Measurements from ENCODE around the gene XPA. TPM values are rescaled to one million over a fixed set of nuclear protein-coding genes. Genes with fewer than 3 reads are reported as not detected.

Gene XPA
- total RNA-seq, 1 donor from 2014 or later, result 12.3 TPM

GRCh38 chr9:97710356-97711222 is 13.4 kb upstream of the XPA start:
- peaks cover 3% of the 10 kb centered on the region for H3K9me3 Mint-ChIP-seq (ENCODE audit: unreplicated experiment)
- TF ChIP-seq, protein P1, sequence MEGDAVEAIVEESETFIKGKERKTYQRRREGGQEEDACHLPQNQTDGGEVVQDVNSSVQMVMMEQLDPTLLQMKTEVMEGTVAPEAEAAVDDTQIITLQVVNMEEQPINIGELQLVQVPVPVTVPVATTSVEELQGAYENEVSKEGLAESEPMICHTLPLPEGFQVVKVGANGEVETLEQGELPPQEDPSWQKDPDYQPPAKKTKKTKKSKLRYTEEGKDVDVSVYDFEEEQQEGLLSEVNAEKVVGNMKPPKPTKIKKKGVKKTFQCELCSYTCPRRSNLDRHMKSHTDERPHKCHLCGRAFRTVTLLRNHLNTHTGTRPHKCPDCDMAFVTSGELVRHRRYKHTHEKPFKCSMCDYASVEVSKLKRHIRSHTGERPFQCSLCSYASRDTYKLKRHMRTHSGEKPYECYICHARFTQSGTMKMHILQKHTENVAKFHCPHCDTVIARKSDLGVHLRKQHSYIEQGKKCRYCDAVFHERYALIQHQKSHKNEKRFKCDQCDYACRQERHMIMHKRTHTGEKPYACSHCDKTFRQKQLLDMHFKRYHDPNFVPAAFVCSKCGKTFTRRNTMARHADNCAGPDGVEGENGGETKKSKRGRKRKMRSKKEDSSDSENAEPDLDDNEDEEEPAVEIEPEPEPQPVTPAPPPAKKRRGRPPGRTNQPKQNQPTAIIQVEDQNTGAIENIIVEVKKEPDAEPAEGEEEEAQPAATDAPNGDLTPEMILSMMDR (IDR thresholded peaks at IDR 0.05; ENCODE audit: partially characterized antibody, unreplicated experiment), result peak; percentile 86
- peak; percentile 28 for DNase-seq
- no peak overlapping the region for H3K4me3 Mint-ChIP-seq (ENCODE audit: unreplicated experiment)
- H3K36me3 Mint-ChIP-seq (ENCODE audit: unreplicated experiment), result no peaks in the 10 kb centered on the region
- peaks cover 4% of the 10 kb centered on the region for H3K27me3 Mint-ChIP-seq (ENCODE audit: unreplicated experiment)
- H3K4me1 Mint-ChIP-seq (ENCODE audit: low read depth, unreplicated experiment), result no peaks in the 10 kb centered on the region
- H3K27ac Mint-ChIP-seq (ENCODE audit: unreplicated experiment), result no peak overlapping the region

- no peak overlapping the region for H3K27ac Mint-ChIP-seq (ENCODE audit: unreplicated experiment)
- H3K27me3 Mint-ChIP-seq (ENCODE audit: unreplicated experiment), result peaks cover 6% of the 10 kb centered on the region
- H3K4me1 Mint-ChIP-seq (ENCODE audit: low read depth, unreplicated experiment), result no peaks in the 10 kb centered on the region
- no peaks in the 10 kb centered on the region for H3K36me3 Mint-ChIP-seq (ENCODE audit: unreplicated experiment)
- DNase-seq, result no peak
- H3K4me3 Mint-ChIP-seq (ENCODE audit: unreplicated experiment), result no peak overlapping the region
- TF ChIP-seq, protein P1 (IDR thresholded peaks at IDR 0.05; ENCODE audit: partially characterized antibody, unreplicated experiment), result no peak
- H3K9me3 Mint-ChIP-seq (ENCODE audit: unreplicated experiment), result peaks cover 3% of the 10 kb centered on the region
Observed at GRCh38 chr9:97706246-97706645, 9.1 kb upstream of the XPA start.

- peaks cover 7% of the 10 kb centered on the region for H3K27me3 Mint-ChIP-seq (ENCODE audit: unreplicated experiment)
- H3K4me3 Mint-ChIP-seq (ENCODE audit: unreplicated experiment), result no peak overlapping the region
- DNase-seq, result no peak
- no peaks in the 10 kb centered on the region for H3K4me1 Mint-ChIP-seq (ENCODE audit: low read depth, unreplicated experiment)
- H3K27ac Mint-ChIP-seq (ENCODE audit: unreplicated experiment), result no peak overlapping the region
- TF ChIP-seq, protein P1 (IDR thresholded peaks at IDR 0.05; ENCODE audit: partially characterized antibody, unreplicated experiment), result no peak
- H3K9me3 Mint-ChIP-seq (ENCODE audit: unreplicated experiment), result peaks cover 2% of the 10 kb centered on the region
- H3K36me3 Mint-ChIP-seq (ENCODE audit: unreplicated experiment), result no peaks in the 10 kb centered on the region
Observed at GRCh38 chr9:97705354-97705950, 8.3 kb upstream of the XPA start.

DNA sequence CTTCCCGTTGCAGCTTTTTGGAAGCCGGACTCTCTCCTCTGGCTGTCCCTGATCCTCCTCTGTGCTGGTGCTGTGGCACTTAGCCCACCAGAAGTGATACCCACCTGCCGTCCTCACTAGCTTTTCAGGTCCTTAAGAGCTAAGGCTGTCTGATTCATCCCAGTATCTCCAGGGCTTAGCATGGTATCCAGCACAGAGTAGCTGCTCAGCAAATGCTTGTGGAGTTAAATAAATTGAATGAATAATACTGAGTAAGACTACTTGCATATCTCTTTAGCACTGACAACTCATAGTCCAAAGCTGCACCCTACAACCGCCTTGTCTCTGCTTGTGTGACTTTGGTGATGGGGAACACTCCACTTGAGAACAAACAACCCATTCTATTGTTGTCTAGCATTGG is 7.7 kb upstream of the XPA start:
- TF ChIP-seq, protein P1 (IDR thresholded peaks at IDR 0.05; ENCODE audit: partially characterized antibody, unreplicated experiment), result no peak
- Mint-ChIP-seq H3K36me3 (ENCODE audit: unreplicated experiment) (no peaks in the 10 kb centered on the region), H3K4me1 (ENCODE audit: low read depth, unreplicated experiment) (no peaks in the 10 kb centered on the region), H3K9me3 (ENCODE audit: unreplicated experiment) (peaks cover 2% of the 10 kb centered on the region), H3K4me3 (ENCODE audit: unreplicated experiment) (no peak overlapping the region), H3K27ac (ENCODE audit: unreplicated experiment) (no peak overlapping the region), H3K27me3 (ENCODE audit: unreplicated experiment) (peaks cover 7% of the 10 kb centered on the region)
- DNase-seq, result no peak

DNA sequence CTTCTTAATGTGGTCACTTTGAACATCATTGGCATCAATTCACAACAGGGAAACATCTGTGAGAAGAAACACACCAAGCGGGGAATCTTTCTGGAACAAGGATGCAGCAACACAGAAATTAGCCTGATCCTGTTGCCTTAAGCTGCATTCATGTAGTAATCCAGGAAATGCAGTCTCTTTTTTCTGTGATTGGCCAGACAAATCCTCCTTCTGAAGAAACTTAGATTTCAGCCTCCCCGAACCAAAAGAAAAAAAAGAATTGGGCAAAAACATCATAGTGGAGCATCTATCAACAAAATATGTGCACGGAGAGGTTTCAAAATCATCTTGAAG is 7.2 kb upstream of the XPA start:
- TF ChIP-seq, protein P1 (IDR thresholded peaks at IDR 0.05; ENCODE audit: partially characterized antibody, unreplicated experiment), result no peak
- Mint-ChIP-seq H3K27ac (ENCODE audit: unreplicated experiment) (no peak overlapping the region), H3K27me3 (ENCODE audit: unreplicated experiment) (peaks cover 7% of the 10 kb centered on the region), H3K4me3 (ENCODE audit: unreplicated experiment) (no peak overlapping the region), H3K4me1 (ENCODE audit: low read depth, unreplicated experiment) (no peaks in the 10 kb centered on the region), H3K36me3 (ENCODE audit: unreplicated experiment) (no peaks in the 10 kb centered on the region), H3K9me3 (ENCODE audit: unreplicated experiment) (peaks cover 2% of the 10 kb centered on the region)
- no peak for DNase-seq

All from glutamatergic neuron (in vitro differentiated cells).